Caco-2 (cell line): ENCODE results near the gene ITGAD. TPM values are rescaled to one million over a fixed set of nuclear protein-coding genes. Genes with fewer than 3 reads are reported as not detected.
"Not testable (repeated sequence)": the region's sequence is repeated elsewhere in the genome, so short reads cannot be mapped to it uniquely, and the experiment has no call there.

Source experiments
- BruUV-seq: library from RNA; stranded (reverse); fragments of 400-500 nt; replicated peaks from 2 replicates; lab custom pipeline; 2021; lab: Mats Ljungman, UMichigan
- CTCF ChIA-PET: fragments of 300-600 bp; sonication (Branson Sonifier 250); formaldehyde crosslinking; loops from one replicate; lab custom pipeline; 2022; ENCODE audit warnings: antibody characterized with exemption; lab: Charles Lee
- POLR2A ChIA-PET: fragments of 300-600 bp; sonication (Branson Sonifier 250); formaldehyde crosslinking; loops from one replicate; lab custom pipeline; 2022; ENCODE audit warnings: antibody characterized with exemption; lab: Charles Lee
- DNase-seq, 2 experiments: peaks; one replicate each; pipeline versions ENCODE4 v3.0.0 to v3.0.0-alpha.2; 2020 to 2022
- H3K27me3 ChIP-seq: replicated peaks from 2 replicates; pipeline ENCODE4 v1.6.0; 2011; ENCODE audit warnings: low read length; ENCODE audit not compliant: control insufficient read depth, insufficient read depth
- H3K36me3 ChIP-seq: 2 replicates; pipeline ENCODE4 v1.5.1; 2011; ENCODE audit warnings: low read length; ENCODE audit not compliant: control insufficient read depth, insufficient read depth
- H3K4me1 ChIP-seq: fragments of 250-450 bp; sonication (Bioruptor Pico); 2 replicates; pipeline ENCODE4 v1.5.1; 2020; ENCODE audit warnings: mild to moderate bottlenecking
- H3K4me3 ChIP-seq: 2 replicates; pipeline ENCODE4 v1.5.1; 2011; ENCODE audit warnings: low read depth, mild to moderate bottlenecking, control low read depth, low read length
- H3K9me3 ChIP-seq: fragments of 250-450 bp; sonication (Bioruptor Pico); 2 replicates; pipeline ENCODE4 v1.5.1; 2020; ENCODE audit warnings: mild to moderate bottlenecking, moderate library complexity
- H3K27ac Mint-ChIP-seq: one replicate; pipeline ENCODE4 v1.8.0; 2022; ENCODE audit warnings: mixed read lengths; ENCODE audit not compliant: unreplicated experiment
- H3K27me3 Mint-ChIP-seq: one replicate; pipeline ENCODE4 v1.8.0; 2022; ENCODE audit warnings: mixed read lengths; ENCODE audit not compliant: insufficient read depth, unreplicated experiment
- H3K36me3 Mint-ChIP-seq: one replicate; pipeline ENCODE4 v1.8.0; 2022; ENCODE audit warnings: mild to moderate bottlenecking, mixed read lengths; ENCODE audit not compliant: insufficient read depth, unreplicated experiment
- H3K4me1 Mint-ChIP-seq: one replicate; pipeline ENCODE4 v1.8.0; 2022; ENCODE audit warnings: low read depth, mixed read lengths; ENCODE audit not compliant: unreplicated experiment
- H3K4me3 Mint-ChIP-seq: one replicate; pipeline ENCODE4 v1.8.0; 2022; ENCODE audit warnings: mild to moderate bottlenecking, moderate library complexity, mixed read lengths; ENCODE audit not compliant: unreplicated experiment
- H3K9me3 Mint-ChIP-seq: one replicate; pipeline ENCODE4 v1.8.0; 2022; ENCODE audit warnings: mixed read lengths; ENCODE audit not compliant: unreplicated experiment
- CTCF ChIP-seq, 2 experiments: fragments of 200-600 bp in 1 of 2; IDR thresholded peaks; 1 replicate in 1 of 2; 2 replicates in 1 of 2; pipeline versions ENCODE4 v1.5.1 to v1.8.0; 2011 to 2022; ENCODE audit warnings: antibody characterized with exemption in 1 of 2, control low read depth in 1 of 2, inconsistent platforms in 1 of 2, low read depth in 1 of 2, low read length in 1 of 2, mild to moderate bottlenecking in 1 of 2, moderate library complexity in 1 of 2; ENCODE audit not compliant: insufficient read depth in 1 of 2, severe bottlenecking in 1 of 2, unreplicated experiment in 1 of 2
- intact Hi-C: fragments of 100-400 bp; cut with micrococcal nuclease; formaldehyde crosslinking; loops from one replicate; pipeline ENCODE4 v1.10.0; 2022; ENCODE audit not compliant: unreplicated experiment
- total RNA-seq: library from RNA; stranded (reverse); gene quantifications from 2 replicates; pipeline ENCODE4 v1.2.3, GENCODE V29; 2022

ITGAD gene
- total RNA-seq, 1 experiment from 2014 or later: not detected

DNA sequence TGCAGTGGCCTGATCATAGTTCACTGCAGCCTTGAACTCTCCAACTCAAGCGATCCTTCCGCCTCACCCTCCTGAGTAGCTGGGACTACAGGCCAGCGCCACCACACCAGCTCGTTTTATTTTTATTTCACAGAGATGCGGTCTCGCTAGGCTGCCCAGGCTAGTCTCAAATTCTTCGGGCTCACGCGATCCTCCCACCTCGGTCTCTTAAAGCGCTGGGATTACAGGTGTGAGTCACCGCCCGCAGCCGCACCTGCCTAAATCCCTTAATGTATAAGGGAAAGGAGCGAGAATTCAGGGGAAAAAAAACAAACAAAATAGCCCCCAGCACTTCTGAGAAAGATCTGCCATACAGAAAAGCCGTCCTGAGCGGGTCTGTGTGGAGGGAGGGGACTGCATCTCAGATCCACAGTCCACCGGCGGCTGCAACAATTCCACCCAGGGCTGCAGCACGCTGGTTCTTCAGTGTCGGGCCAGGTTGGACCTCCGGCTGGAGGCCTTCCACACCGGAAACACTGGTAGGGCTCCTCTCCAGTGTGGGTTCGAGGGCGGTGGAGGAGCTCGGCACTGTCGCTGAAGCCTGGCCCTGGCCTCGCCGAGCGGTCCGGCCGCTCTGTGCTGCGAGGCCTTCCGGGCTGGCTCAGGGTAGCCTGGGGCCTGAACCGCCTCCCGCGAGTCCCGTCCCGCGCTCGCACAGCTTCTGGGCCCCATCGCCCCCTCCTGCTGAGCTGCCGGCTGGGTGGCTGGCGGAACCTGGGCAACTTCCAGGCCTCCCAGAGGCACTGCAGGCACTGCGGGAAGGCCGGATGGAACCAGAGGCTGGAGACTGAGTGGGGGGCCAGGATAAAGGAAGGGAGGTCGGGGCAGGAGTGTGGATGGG is 42.4 kb downstream of the ITGAD start:
- Histone ChIP-seq H3K4me3 (no peak overlapping the region), H3K36me3 (no peaks in the 10 kb centered on the region), H3K27me3 (no peaks in the 10 kb centered on the region), H3K4me1 (no peaks in the 10 kb centered on the region), H3K9me3 (no peaks in the 10 kb centered on the region)
- Mint-ChIP-seq H3K4me3 (no peak overlapping the region), H3K27ac (no peak overlapping the region), H3K4me1 (no peaks in the 10 kb centered on the region), H3K9me3 (no peaks in the 10 kb centered on the region), H3K36me3 (no peaks in the 10 kb centered on the region), H3K27me3 (no peaks in the 10 kb centered on the region)
- POLR2A ChIA-PET: no interaction called here
- BruUV-seq: no TSS peak
- no peak for TF ChIP-seq CTCF (IDR thresholded peaks at IDR 0.05; ENCODE audit: insufficient read depth in 1 of 2, low read depth in 1 of 2, low read length in 1 of 2, severe bottlenecking in 1 of 2, unreplicated experiment in 1 of 2)
- CTCF ChIA-PET: interaction anchor here (1.2 kb wide), 1 partner anchor 23 kb away, joined by 3 read pairs; no protein-coding TSS in a partner anchor
- intact Hi-C loops: no loop called here
- no peak for DNase-seq

DNA sequence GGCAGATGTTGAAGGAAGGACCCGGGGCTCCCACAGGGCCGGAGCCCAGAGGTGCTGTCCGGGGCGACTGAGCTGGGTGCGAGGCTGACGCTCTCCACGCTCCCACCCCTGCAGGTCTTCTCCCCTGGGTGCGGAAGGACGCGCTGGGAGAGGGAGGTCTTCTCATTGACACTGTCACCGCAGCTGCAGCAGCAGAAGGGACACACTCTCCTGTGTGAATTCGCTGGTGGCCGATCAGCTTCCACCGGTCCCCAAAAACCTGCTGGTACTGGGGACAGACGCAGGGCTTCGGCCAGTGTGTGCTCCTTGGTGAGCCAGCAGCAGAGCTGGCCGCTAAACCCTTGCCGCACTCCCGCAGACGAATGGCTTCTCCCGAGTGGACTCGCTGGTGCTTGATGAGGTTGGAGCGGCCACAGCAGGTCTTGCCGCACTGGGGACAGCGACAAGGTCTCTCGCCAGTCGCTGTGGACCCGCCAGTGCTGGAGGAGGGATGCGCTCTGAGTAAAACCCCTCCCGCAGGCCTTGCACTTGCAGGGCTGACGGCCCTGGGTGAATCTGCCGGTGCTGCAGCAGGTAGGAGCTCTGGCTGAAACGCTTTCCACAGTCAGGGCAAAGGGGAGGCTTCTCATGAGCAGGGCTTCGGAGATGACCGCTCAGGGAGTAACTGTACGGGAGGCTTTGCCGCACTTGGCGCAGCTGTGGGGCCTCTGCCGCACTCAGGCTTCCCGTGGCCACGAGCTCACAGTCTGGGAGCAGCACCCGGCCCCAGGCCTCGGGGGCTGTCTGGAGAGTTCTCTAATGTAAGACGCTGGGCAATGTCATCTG is 43.3 kb downstream of the ITGAD start:
- Histone ChIP-seq H3K4me3 (no peak overlapping the region), H3K4me1 (no peaks in the 10 kb centered on the region), H3K36me3 (no peaks in the 10 kb centered on the region), H3K9me3 (no peaks in the 10 kb centered on the region), H3K27me3 (no peaks in the 10 kb centered on the region)
- ChIA-PET POLR2A (no interaction called here), CTCF (interaction anchor here (1.2 kb wide), 1 partner anchor 22 kb away, joined by 3 read pairs; no protein-coding TSS in a partner anchor)
- Mint-ChIP-seq H3K4me1 (no peaks in the 10 kb centered on the region), H3K27ac (no peak overlapping the region), H3K27me3 (no peaks in the 10 kb centered on the region), H3K9me3 (no peaks in the 10 kb centered on the region), H3K4me3 (no peak overlapping the region), H3K36me3 (no peaks in the 10 kb centered on the region)
- intact Hi-C loops: no loop called here
- BruUV-seq: no TSS peak
- no peak for DNase-seq
- no peak for TF ChIP-seq CTCF (IDR thresholded peaks at IDR 0.05; ENCODE audit: insufficient read depth in 1 of 2, low read depth in 1 of 2, low read length in 1 of 2, severe bottlenecking in 1 of 2, unreplicated experiment in 1 of 2)

- CTCF ChIA-PET: no interaction called here
Measured at GRCh38 chr16:31438414-31438813, 45.3 kb downstream of the ITGAD start.

DNA sequence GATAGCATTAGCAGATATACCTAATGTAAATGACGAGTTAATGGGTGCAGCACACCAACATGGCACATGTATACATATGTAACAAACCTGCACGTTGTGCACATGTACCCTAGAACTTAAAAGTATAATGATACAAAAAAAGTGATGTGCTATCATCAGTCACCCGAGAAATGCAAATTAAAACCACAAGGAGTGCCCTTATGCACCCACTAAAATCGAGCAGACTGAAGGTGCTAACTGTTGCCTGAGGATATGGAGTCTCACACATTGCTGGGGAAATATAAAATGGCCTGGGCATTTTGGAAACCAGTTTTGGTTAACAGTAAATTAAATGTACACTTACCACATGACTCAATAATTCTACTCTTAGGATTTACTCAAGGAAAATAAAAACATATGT is 45.9 kb downstream of the ITGAD start:
- H3K27ac Mint-ChIP-seq, H3K4me3 ChIP-seq, CTCF ChIA-PET, H3K9me3 Mint-ChIP-seq, H3K9me3 ChIP-seq, POLR2A ChIA-PET, H3K4me3 Mint-ChIP-seq, BruUV-seq, H3K36me3 Mint-ChIP-seq, H3K4me1 Mint-ChIP-seq, DNase-seq, H3K27me3 Mint-ChIP-seq, H3K4me1 ChIP-seq, intact Hi-C loops, H3K27me3 ChIP-seq, H3K36me3 ChIP-seq: not testable (repeated sequence)

More at GRCh38 chr16:31438414-31438813, 45.3 kb downstream of the ITGAD start:
- no peaks in the 10 kb centered on the region for H3K4me1 Mint-ChIP-seq
- BruUV-seq: no TSS peak
- no peaks in the 10 kb centered on the region for H3K36me3 Mint-ChIP-seq
- H3K27me3 ChIP-seq: no peaks in the 10 kb centered on the region
- no peaks in the 10 kb centered on the region for H3K4me1 ChIP-seq
- no peak overlapping the region for H3K4me3 ChIP-seq
- H3K36me3 ChIP-seq: no peaks in the 10 kb centered on the region
- intact Hi-C loops: no loop called here
- H3K4me3 Mint-ChIP-seq: no peak overlapping the region
- no peaks in the 10 kb centered on the region for H3K9me3 ChIP-seq
- H3K27ac Mint-ChIP-seq: no peak overlapping the region
- H3K27me3 Mint-ChIP-seq: no peaks in the 10 kb centered on the region
- TF ChIP-seq CTCF (IDR thresholded peaks at IDR 0.05; ENCODE audit: insufficient read depth in 1 of 2, low read depth in 1 of 2, low read length in 1 of 2, severe bottlenecking in 1 of 2, unreplicated experiment in 1 of 2): no peak
- POLR2A ChIA-PET: no interaction called here
- DNase-seq: no peak
- no peaks in the 10 kb centered on the region for H3K9me3 Mint-ChIP-seq
